K562 (cell line): ENCODE measurements around the gene MYL3. TPM values are rescaled to one million over a fixed set of nuclear protein-coding genes. Genes with fewer than 3 reads are reported as not detected.

Source experiments
- BACH1 ChIP-seq: fragments of 200-800 bp; sonication (Bioruptor generic); IDR thresholded peaks from 2 replicates; pipeline ENCODE4 v1.6.1; 2016; ENCODE audit warnings: missing genetic modification characterization, missing compliant biosample characterization
- GATAD2B ChIP-seq: fragments of 450-650 bp; IDR thresholded peaks from 2 replicates; pipeline ENCODE4 v1.6.1; 2017; ENCODE audit warnings: mild to moderate bottlenecking, borderline replicate concordance
- KDM1A ChIP-seq, 2 experiments: fragments of 450-650 bp; IDR thresholded peaks; 2 replicates each; pipeline ENCODE4 v1.6.1; 2016; ENCODE audit warnings: mild to moderate bottlenecking in 2 of 2
- KLF10 ChIP-seq: fragments of 250-450 bp; sonication (Bioruptor Pico); IDR thresholded peaks from 2 replicates; pipeline ENCODE4 v1.6.1; 2021; ENCODE audit warnings: matching md5 sums
- MAZ ChIP-seq, 2 experiments: fragments of 450-650 bp in 1 of 2; sonication (generic) in 1 of 2; formaldehyde crosslinking; IDR thresholded peaks in 1 of 2; conservative IDR thresholded peaks in 1 of 2; 2 replicates each; pipeline versions ENCODE4 v1.4.0 to v1.5.0; 2020; ENCODE audit warnings: mild to moderate bottlenecking in 1 of 2, missing genetic modification reagents in 1 of 2
- NR4A1 ChIP-seq, 2 experiments: fragments of 250-450 bp in 1 of 2; fragments of 450-650 bp in 1 of 2; sonication (Bioruptor Pico) in 1 of 2; IDR thresholded peaks; 2 replicates each; pipeline versions ENCODE4 v1.4.0 to v1.6.1; 2016 to 2020; ENCODE audit warnings: mild to moderate bottlenecking in 2 of 2, missing compliant biosample characterization in 1 of 2, missing genetic modification characterization in 1 of 2, moderate library complexity in 1 of 2
- PTTG1 ChIP-seq: fragments of 450-650 bp; IDR thresholded peaks from 2 replicates; pipeline ENCODE4 v1.6.1; 2016; ENCODE audit warnings: low read depth, mild to moderate bottlenecking, missing genetic modification characterization, missing compliant biosample characterization
- RHOXF2B ChIP-seq: fragments of 250-450 bp; sonication (Bioruptor Pico); conservative IDR thresholded peaks from 2 replicates; pipeline ENCODE4 v1.5.1; 2021
- SETDB1 ChIP-seq: IDR thresholded peaks from one replicate; pipeline ENCODE4 v1.6.1; 2012; ENCODE audit warnings: low read length, control low read depth, inconsistent platforms
- SOX6 ChIP-seq: fragments of 450-650 bp; IDR thresholded peaks from 2 replicates; pipeline ENCODE4 v1.6.1; 2014; ENCODE audit warnings: mild to moderate bottlenecking
- VEZF1 ChIP-seq: fragments of 200-800 bp; sonication (Bioruptor generic); IDR thresholded peaks from 2 replicates; pipeline ENCODE4 v1.6.1; 2017; ENCODE audit warnings: missing genetic modification characterization, missing compliant biosample characterization
- ZNF134 ChIP-seq: fragments of 250-450 bp; sonication (Bioruptor Pico); conservative IDR thresholded peaks from 2 replicates; pipeline ENCODE4 v1.4.0; 2020
- ZNF589 ChIP-seq: fragments of 200-800 bp; sonication (Bioruptor generic); IDR thresholded peaks from 2 replicates; pipeline ENCODE4 v1.6.1; 2016; ENCODE audit warnings: low read depth, missing genetic modification characterization, missing compliant biosample characterization
- polyA plus RNA-seq, 8 experiments: library from polyadenylated mRNA; depleted of rRNA in 4 of 8; stranded (reverse) in 5 of 8; unstranded in 3 of 8; fragments of >200 nt; fragmentation: Nextera tagmentation in 2 of 8; fragmentation: Illumina TruSeq in 1 of 8; extraction: Ambion mirVana in 2 of 8; extraction: Trizol in 1 of 8; gene quantifications; 2 replicates each; pipeline versions ENCODE4 v1.2.1 to v1.2.3, GENCODE V29; 2011 to 2014; ENCODE audit warnings: inconsistent platforms in 1 of 8, missing spikeins in 1 of 8
- total RNA-seq, 7 experiments: library from RNA; depleted of rRNA in 6 of 7; stranded (reverse); fragments of >200 nt in 6 of 7; fragmentation: Illumina TruSeq in 2 of 7; extraction: Trizol in 2 of 7; gene quantifications; 2 replicates each; pipeline versions ENCODE4 v1.2.1 to v1.2.3, GENCODE V29; 2011 to 2021; ENCODE audit warnings: low replicate concordance in 1 of 7
- TF ChIP-seq, protein P1 (sequence below): sonication (generic); formaldehyde crosslinking; IDR thresholded peaks from 2 replicates; pipeline ENCODE4 v1.8.1; 2023; ENCODE audit warnings: mild to moderate bottlenecking, missing genetic modification reagents

Gene MYL3
- total and polyA plus RNA-seq, 9 of the 15 experiments (the other 6 are each of a cell fraction or from before 2014, with no cell fraction given) = 0.14 to 0.45 TPM; not detected in 7

DNA sequence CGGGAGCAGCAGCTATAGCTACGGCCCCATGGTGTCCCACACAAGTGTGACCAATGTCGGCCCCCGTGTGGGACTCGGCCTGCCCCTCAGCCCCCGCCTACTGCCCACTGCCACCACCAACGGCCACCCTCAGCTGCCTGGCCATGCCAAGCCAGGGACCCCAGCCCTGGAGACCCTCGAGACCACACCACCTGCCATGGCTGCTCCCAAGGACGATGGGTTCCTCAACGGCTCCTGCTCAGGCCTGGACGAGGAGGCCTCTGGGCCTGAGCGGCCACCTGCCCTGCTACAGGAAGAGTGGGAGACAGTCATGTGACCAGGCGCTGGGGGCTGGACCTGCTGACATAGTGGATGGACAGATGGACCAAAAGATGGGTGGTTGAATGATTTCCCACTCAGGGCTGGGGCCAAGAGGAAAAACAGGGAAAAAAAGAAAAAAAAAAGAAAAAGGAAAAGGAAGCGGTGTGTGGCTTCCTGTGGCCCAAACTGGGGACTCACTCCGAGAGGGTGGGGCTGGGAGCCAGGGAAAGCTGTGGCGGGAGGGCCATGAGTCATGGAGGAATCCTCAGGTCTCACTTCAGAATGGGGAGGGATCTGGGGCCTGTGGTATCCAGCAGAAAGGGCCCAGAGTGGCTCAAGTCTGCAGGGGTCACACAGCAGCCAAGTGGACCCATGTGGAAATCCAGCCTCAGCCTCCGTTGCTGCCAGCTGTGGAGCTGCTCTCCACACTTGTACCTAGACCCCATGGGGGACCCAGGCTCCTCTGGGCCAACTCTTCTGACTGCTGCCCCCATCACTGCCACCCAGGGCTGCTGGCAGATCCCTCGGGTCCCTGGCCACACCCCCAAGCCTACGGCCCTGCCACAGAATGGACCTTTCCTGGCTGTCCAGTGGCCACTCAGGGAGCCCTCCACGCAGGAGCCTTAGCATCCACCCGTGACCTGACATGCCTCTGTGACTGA, 40.4 kb upstream of the MYL3 start (continued):
- TF ChIP-seq MAZ (CRISPR knock-in tag; conservative IDR thresholded peaks at IDR 0.05 in 1 of 2, IDR thresholded peaks at IDR 0.05 in 1 of 2) (peak in 1 of 2 experiments; percentile 40; a peak in 2 of 4 replicates), NR4A1 (CRISPR knock-in tag; IDR thresholded peaks at IDR 0.05) (no peak), NR4A1 (tag; IDR thresholded peaks at IDR 0.05) (no peak), ZNF134 (CRISPR knock-in tag) (no peak), KLF10 (CRISPR knock-in tag) (no peak), BACH1 (tag) (no peak), SETDB1 (no peak), KDM1A (IDR thresholded peaks at IDR 0.05) (no peak), GATAD2B (no peak), PTTG1 (tag) (no peak), SOX6 (no peak), RHOXF2B (CRISPR knock-in tag) (no peak), ZNF589 (CRISPR knock-in tag) (peak; percentile 83; the same call in 1 of the 2 replicates), VEZF1 (CRISPR knock-in tag) (peak; percentile 45)
- TF ChIP-seq, protein P1, sequence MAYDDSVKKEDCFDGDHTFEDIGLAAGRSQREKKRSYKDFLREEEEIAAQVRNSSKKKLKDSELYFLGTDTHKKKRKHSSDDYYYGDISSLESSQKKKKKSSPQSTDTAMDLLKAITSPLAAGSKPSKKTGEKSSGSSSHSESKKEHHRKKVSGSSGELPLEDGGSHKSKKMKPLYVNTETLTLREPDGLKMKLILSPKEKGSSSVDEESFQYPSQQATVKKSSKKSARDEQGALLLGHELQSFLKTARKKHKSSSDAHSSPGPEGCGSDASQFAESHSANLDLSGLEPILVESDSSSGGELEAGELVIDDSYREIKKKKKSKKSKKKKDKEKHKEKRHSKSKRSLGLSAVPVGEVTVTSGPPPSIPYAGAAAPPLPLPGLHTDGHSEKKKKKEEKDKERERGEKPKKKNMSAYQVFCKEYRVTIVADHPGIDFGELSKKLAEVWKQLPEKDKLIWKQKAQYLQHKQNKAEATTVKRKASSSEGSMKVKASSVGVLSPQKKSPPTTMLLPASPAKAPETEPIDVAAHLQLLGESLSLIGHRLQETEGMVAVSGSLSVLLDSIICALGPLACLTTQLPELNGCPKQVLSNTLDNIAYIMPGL (CRISPR knock-in tag) = no peak
